Measurements from ENCODE around the gene ULK4.

GRCh38 chr3:41608347-41608746 lies 353.6 kb downstream of the ULK4 start:
- no peak for TF ChIP-seq CTCF (IDR thresholded peaks at IDR 0.05)
- no peak for TF ChIP-seq POLR2A (IDR thresholded peaks at IDR 0.05)
